ENCODE results near the gene NEU2.
"Not testable (repeated sequence)": the region's sequence is repeated elsewhere in the genome, so short reads cannot be mapped to it uniquely, and the experiment has no call there.

The NEU2 gene

DNA sequence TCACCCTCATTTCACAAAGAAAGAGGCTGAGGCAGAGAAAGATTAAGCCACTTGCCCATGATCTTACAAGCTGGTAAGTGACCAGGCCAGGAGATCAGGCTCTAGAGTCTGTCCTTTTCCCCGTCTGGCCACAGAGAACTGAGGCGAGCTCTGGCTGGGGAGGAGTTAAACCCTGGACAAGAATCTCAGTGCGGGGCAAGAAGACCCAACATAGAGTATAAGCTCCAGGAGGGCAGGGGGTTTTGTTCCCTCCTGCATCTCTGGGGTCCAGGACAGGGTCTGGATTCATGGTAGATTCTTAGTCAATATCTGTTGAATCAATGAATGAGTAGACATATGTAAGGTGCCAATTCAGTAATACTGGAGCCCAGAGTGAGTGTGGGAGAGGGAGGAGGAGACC lies 14.7 kb downstream of the NEU2 start:
- TF ChIP-seq, protein P1, sequence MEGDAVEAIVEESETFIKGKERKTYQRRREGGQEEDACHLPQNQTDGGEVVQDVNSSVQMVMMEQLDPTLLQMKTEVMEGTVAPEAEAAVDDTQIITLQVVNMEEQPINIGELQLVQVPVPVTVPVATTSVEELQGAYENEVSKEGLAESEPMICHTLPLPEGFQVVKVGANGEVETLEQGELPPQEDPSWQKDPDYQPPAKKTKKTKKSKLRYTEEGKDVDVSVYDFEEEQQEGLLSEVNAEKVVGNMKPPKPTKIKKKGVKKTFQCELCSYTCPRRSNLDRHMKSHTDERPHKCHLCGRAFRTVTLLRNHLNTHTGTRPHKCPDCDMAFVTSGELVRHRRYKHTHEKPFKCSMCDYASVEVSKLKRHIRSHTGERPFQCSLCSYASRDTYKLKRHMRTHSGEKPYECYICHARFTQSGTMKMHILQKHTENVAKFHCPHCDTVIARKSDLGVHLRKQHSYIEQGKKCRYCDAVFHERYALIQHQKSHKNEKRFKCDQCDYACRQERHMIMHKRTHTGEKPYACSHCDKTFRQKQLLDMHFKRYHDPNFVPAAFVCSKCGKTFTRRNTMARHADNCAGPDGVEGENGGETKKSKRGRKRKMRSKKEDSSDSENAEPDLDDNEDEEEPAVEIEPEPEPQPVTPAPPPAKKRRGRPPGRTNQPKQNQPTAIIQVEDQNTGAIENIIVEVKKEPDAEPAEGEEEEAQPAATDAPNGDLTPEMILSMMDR (IDR thresholded peaks at IDR 0.05; ENCODE audit: extremely low read depth, missing control alignments), result no peak
- DNase-seq (ENCODE audit: low spot score), result no peak

DNA sequence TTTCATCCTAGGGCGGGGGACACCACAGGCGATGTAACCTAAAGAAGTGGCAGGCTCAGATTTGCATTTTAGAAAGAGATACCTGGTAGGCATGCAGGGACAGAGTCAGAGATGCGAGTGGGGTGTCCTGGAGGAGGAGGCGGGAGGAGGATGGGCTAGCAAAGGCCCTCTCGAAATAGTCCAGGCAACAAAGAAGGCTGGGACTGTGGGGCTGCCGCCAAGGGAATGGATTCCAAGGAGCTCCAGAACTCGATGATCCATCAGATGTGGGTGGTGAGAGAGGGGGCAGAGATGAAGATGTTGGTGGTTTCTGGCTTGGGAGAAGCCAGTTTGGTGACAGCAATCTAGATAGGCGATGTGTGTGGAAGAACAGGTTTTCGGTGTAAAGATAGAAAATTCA lies 15.2 kb downstream of the NEU2 start:
- no peak for DNase-seq (ENCODE audit: low spot score)
- TF ChIP-seq, protein P1 (IDR thresholded peaks at IDR 0.05; ENCODE audit: extremely low read depth, missing control alignments), result no peak

DNA sequence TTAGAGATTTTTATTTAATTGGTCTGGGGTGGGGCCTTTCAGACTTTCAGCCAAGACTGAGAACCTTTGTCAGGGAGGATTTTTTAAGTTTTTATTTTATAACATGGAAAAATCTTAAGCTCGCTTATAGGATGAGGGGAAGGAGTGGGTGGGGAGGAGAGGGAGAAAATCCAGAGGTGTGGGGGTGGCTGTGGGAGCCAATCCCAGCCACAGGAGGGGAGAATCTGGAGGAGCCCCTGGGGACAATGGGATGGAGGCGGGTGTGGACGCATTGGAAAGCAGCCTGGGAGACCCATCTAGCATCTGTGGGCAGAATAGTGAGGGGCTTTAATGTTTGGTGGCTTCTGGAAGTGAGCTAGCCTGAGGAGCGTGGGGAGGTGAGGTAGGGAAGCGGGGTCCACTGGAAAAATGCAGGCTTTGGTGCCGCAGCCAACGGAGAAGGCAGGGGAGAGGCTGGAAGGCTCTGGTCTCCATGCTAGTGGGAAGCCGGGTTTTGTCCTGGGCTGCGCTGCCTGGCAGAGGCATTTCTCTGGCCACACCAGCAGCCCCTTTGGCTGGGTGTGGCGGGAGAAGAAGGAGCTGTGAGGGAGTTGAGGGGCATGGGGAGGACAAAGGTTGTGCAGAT lies 16.2 kb downstream of the NEU2 start:
- DNase-seq (ENCODE audit: low spot score), result no peak
- TF ChIP-seq, protein P1 (IDR thresholded peaks at IDR 0.05; ENCODE audit: extremely low read depth, missing control alignments), result no peak

DNA sequence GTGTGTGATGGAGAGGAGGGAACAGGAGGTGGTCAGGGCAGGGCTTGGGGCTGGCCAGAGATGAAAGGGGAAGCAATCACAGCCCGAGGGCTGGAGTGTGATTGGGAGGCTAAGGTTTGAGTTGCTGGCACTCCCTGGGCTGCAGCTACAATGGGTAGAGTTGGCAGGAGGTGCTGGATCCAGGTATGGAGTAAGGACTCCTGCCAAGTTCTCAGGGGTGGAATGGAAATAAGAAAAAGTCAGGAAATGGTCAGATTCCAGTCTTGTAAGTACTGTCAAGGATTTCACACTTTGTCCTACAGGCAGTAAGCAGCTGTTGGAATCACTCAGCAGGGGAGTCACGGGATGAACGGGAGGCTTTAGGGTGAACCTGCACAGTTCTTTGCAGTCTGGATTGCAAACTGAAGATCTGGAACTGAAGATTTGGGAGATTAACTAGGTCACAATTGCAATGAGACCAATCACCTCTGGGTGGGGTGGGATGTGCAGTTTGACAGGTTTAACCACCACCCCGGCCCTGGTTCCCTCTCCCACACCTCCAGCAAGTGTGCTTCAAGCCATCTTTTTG lies 16.8 kb downstream of the NEU2 start:
- no peak for DNase-seq (ENCODE audit: low spot score)
- TF ChIP-seq, protein P1 (IDR thresholded peaks at IDR 0.05; ENCODE audit: extremely low read depth, missing control alignments), result no peak

DNA sequence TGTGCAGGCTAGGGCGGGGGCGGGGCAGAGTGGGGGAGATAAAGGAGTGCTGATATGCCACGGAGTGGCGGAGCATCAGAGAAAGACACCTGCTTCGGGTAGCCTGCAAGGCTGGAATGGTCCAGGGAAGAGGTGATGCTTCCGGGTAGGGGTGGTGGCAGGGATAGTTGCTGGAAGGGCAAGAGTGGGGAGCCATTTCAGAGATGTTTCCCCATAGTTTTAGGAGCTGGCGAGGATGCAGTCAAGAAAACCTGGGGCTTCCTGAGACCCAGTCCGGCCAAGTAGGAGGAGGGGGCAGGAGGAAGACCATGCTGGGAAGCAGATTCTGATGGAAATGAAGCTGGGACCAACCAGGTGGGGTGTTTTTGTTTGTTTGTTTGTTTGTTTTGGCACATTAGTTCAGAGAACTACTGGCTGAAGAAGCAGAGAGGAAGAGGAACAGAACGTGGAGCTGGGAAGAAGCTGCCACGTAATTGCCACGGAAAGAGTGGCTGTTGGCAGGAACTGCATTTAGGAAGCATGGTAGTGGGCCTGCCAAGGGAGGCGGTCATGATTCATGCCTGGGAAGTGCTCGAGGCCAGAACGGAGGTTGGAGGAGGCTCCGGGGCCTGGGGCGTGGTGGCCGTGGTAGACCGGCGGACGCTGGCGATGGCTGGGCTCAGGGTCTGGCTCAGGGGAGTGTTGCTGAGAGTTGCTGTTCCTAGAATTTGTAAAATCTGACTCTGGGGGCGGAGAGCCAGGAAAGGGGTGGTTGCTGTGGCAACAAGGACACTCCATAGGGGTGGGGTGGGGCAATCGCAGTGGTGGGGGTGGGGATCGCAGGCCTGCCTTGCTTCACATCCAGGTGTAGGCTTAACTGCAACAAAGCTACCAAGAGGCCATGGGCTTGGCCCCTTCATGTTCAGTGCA lies 19.0 kb downstream of the NEU2 start:
- TF ChIP-seq, protein P1 (IDR thresholded peaks at IDR 0.05; ENCODE audit: extremely low read depth, missing control alignments), result no peak
- no peak for DNase-seq (ENCODE audit: low spot score)

DNA sequence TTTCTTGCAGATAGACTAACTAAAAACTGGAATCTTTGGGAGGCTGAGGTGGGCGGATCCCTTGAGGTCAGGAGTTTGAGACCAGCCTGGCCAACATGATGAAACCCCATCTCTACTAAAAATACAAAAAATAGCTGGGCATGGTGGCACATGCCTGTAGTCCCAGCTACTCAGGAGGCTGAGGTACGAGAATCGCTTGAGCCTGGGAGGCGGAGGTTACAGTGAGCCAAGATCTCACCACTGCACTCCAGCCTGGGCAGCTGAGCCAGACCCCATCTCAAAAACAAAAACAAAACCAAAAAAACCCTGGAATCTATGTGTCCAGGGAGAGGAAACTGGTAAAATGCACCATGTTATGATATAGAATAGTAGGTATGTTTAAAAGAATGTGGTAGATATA lies 20.0 kb downstream of the NEU2 start:
- not testable (repeated sequence) for DNase-seq (ENCODE audit: low spot score)

DNA sequence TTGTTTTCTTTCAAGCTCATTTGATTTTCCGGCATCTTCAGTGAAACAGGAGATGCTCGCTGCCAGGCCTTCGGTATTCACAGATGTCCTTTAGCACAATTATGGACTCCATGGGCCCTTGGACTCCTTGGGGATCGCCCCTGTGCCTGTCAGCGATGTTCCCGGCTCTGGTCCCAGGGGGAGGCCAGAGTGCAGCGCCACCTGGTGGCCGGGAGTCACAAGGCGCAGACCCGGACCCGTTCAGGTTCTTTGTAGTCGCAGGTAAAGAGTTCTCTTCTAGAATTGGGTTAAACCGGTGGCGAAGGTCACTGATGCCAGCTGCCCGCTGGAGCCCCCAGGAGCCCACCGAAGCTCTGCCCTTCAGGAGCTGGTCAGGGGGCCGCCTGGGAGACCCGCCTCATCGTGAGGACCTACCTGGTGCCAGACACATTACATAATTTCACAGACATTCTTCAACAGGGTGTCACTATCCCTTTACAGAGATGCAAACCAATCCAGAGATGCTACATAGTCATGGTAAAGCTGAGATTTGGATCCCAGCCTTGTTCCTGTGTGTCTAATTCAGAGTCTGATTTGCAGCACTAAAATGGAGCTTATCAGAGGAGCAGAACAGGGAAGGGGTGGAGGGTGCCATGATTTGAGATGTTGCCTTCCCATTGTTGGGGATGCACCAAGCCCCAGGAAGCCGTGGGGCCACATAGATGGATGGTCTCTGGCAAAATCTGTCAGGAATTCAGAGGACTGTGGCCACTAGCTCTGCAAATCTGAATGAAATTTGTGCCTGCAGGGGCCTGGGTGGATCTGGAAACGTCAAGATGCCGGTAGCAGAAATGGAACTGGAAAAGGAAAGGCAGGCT lies 21.7 kb downstream of the NEU2 start:
- TF ChIP-seq, protein P1 (IDR thresholded peaks at IDR 0.05; ENCODE audit: extremely low read depth, missing control alignments), result peak; percentile 93
- DNase-seq (ENCODE audit: low spot score), result peak; percentile 91
